Large intestine (tissue), 3 donors: Measurements from ENCODE around the gene ACVR1. TPM values are rescaled to one million over a fixed set of nuclear protein-coding genes. Genes with fewer than 3 reads are reported as not detected.
"Not testable (repeated sequence)": the region's sequence is repeated elsewhere in the genome, so short reads cannot be mapped to it uniquely, and the experiment has no call there.

Source experiments
- DNase-seq, 2 donors: peaks; one replicate each; pipeline versions ENCODE4 v3.0.0 to v3.0.0-alpha.2; 2013
- H3K27ac ChIP-seq: one replicate; pipeline ENCODE4 v1.5.1; 2013; ENCODE audit warnings: low read length
- H3K27me3 ChIP-seq: 2 replicates; pipeline ENCODE4 v1.6.1; 2013; ENCODE audit warnings: low read length; ENCODE audit not compliant: control insufficient read depth, insufficient read depth
- H3K36me3 ChIP-seq: 2 replicates; pipeline ENCODE4 v1.6.1; 2013; ENCODE audit warnings: low read length; ENCODE audit not compliant: control insufficient read depth, insufficient read depth
- H3K4me1 ChIP-seq: one replicate; pipeline ENCODE4 v1.6.1; 2013; ENCODE audit warnings: low read length; ENCODE audit not compliant: control insufficient read depth, insufficient read depth
- H3K4me3 ChIP-seq: one replicate; pipeline ENCODE4 v1.5.1; 2013; ENCODE audit warnings: low read length
- H3K9me3 ChIP-seq: one replicate; pipeline ENCODE4 v1.6.1; 2013; ENCODE audit warnings: mild to moderate bottlenecking, low read depth, low read length, moderate library complexity; ENCODE audit not compliant: control insufficient read depth
- WGBS: methylation state at CpG from one replicate; pipeline ENCODE4 v1.1.5; 2013; ENCODE audit warnings: low lambda C conversion rate; ENCODE audit not compliant: insufficient coverage; 5-methylcytosine and 5-hydroxymethylcytosine counted together
- polyA plus RNA-seq: library from polyadenylated mRNA; unstranded; fragments of 120-200 nt; gene quantifications from one replicate; pipeline ENCODE4 v1.2.1, GENCODE V29; 2013

ACVR1 gene
- polyA plus RNA-seq, 1 donor = 20.9 TPM

- Histone ChIP-seq H3K4me1 (peaks cover 14% of the 10 kb centered on the region), H3K27me3 (no peaks in the 10 kb centered on the region), H3K9me3 (no peaks in the 10 kb centered on the region), H3K36me3 (no peaks in the 10 kb centered on the region), H3K4me3 (no peak overlapping the region), H3K27ac (peak overlapping the region; percentile 77)
- WGBS = 67% methylated on average over 1 of the region's 3 CpGs
- DNase-seq = no peak
These were observed 44.4 kb downstream of the ACVR1 start for GRCh38 chr2:157831573-157832315.

- H3K9me3 ChIP-seq = no peaks in the 10 kb centered on the region
- peaks cover 6% of the 10 kb centered on the region for H3K4me1 ChIP-seq
- no peaks in the 10 kb centered on the region for H3K27me3 ChIP-seq
- H3K4me3 ChIP-seq = no peak overlapping the region
- WGBS = 60% methylated on average over 1 of the region's 2 CpGs
- DNase-seq = peak; percentile 72 to 82
- peaks cover 2% of the 10 kb centered on the region for H3K36me3 ChIP-seq
- H3K27ac ChIP-seq = peak overlapping the region; percentile 77
These were observed 45.2 kb downstream of the ACVR1 start for GRCh38 chr2:157830696-157831570.

GRCh38 chr2:157830266-157830665, 45.9 kb downstream of the ACVR1 start:
- DNase-seq = no peak
- Histone ChIP-seq H3K4me3 (no peak overlapping the region), H3K27ac (peak overlapping the region; percentile 77), H3K27me3 (no peaks in the 10 kb centered on the region), H3K4me1 (peaks cover 6% of the 10 kb centered on the region), H3K36me3 (peaks cover 9% of the 10 kb centered on the region), H3K9me3 (no peaks in the 10 kb centered on the region)
- 40% methylated on average over 1 of the region's 1 CpG for WGBS

- Histone ChIP-seq H3K4me1 (peaks cover 6% of the 10 kb centered on the region), H3K36me3 (peaks cover 9% of the 10 kb centered on the region), H3K27me3 (no peaks in the 10 kb centered on the region), H3K9me3 (no peaks in the 10 kb centered on the region), H3K27ac (no peak overlapping the region), H3K4me3 (no peak overlapping the region)
- WGBS = 100% methylated on average over 1 of the region's 3 CpGs
- no peak for DNase-seq
These were observed 48.8 kb downstream of the ACVR1 start for GRCh38 chr2:157827377-157827776.

- H3K27me3 ChIP-seq, H3K36me3 ChIP-seq, H3K27ac ChIP-seq, DNase-seq, H3K4me3 ChIP-seq, H3K9me3 ChIP-seq, H3K4me1 ChIP-seq: not testable (repeated sequence)
These were observed 49.5 kb downstream of the ACVR1 start for GRCh38 chr2:157826644-157827043.

GRCh38 chr2:157825885-157826284, 50.2 kb downstream of the ACVR1 start:
- no CpG with 5 or more reads among the region's 6 CpGs for whole genome bisulfite sequencing
- no peak overlapping the region for H3K27ac ChIP-seq

GRCh38 chr2:157822993-157823392, 53.1 kb downstream of the ACVR1 start:
- peaks cover 14% of the 10 kb centered on the region for H3K36me3 ChIP-seq
- no peak for DNase-seq

More at GRCh38 chr2:157825885-157826284, 50.2 kb downstream of the ACVR1 start:
- DNase-seq = no peak
- H3K27me3 ChIP-seq = no peaks in the 10 kb centered on the region
- no peak overlapping the region for H3K4me3 ChIP-seq
- H3K36me3 ChIP-seq = peaks cover 9% of the 10 kb centered on the region
- H3K9me3 ChIP-seq = no peaks in the 10 kb centered on the region
- H3K4me1 ChIP-seq = peaks cover 3% of the 10 kb centered on the region

GRCh38 chr2:157822533-157822932, 53.6 kb downstream of the ACVR1 start:
- Histone ChIP-seq H3K27me3 (no peaks in the 10 kb centered on the region), H3K4me1 (no peaks in the 10 kb centered on the region), H3K36me3 (peaks cover 16% of the 10 kb centered on the region), H3K4me3 (no peak overlapping the region), H3K9me3 (no peaks in the 10 kb centered on the region), H3K27ac (no peak overlapping the region)
- no CpG with 5 or more reads among the region's 4 CpGs for WGBS
- DNase-seq = no peak

More at GRCh38 chr2:157822993-157823392, 53.1 kb downstream of the ACVR1 start:
- Histone ChIP-seq H3K4me1 (no peaks in the 10 kb centered on the region), H3K9me3 (no peaks in the 10 kb centered on the region), H3K27me3 (no peaks in the 10 kb centered on the region), H3K27ac (no peak overlapping the region), H3K4me3 (no peak overlapping the region)
- no CpG with 5 or more reads among the region's 2 CpGs for WGBS

- Histone ChIP-seq H3K4me3 (no peak overlapping the region), H3K36me3 (peaks cover 24% of the 10 kb centered on the region), H3K27me3 (no peaks in the 10 kb centered on the region), H3K4me1 (no peaks in the 10 kb centered on the region), H3K27ac (no peak overlapping the region), H3K9me3 (no peaks in the 10 kb centered on the region)
- no CpG with 5 or more reads among the region's 1 CpG for WGBS
- no peak for DNase-seq
These were observed 54.5 kb downstream of the ACVR1 start for GRCh38 chr2:157821519-157822131.

- no peak overlapping the region for H3K4me3 ChIP-seq
- H3K4me1 ChIP-seq = no peaks in the 10 kb centered on the region
- no peaks in the 10 kb centered on the region for H3K9me3 ChIP-seq
- WGBS = no CpG with 5 or more reads among the region's 3 CpGs
- no peak for DNase-seq
- peaks cover 23% of the 10 kb centered on the region for H3K36me3 ChIP-seq
- H3K27ac ChIP-seq = no peak overlapping the region
- no peaks in the 10 kb centered on the region for H3K27me3 ChIP-seq
These were observed 55.9 kb downstream of the ACVR1 start for GRCh38 chr2:157820193-157820592.
